ENCODE measurements around the gene CAMKK2. TPM values are rescaled to one million over a fixed set of nuclear protein-coding genes. Genes with fewer than 3 reads are reported as not detected.

The CAMKK2 gene
- total and polyA plus RNA-seq, 2 donors (not counting 1 experiment from before 2014, with no cell fraction given) = 19.3 to 26.4 TPM

GRCh38 chr12:121217761-121218160, 78.7 kb downstream of the CAMKK2 start:
- Histone ChIP-seq H3K36me3 (ENCODE audit: control insufficient read depth, insufficient read depth, low read length) (peaks cover 8% of the 10 kb centered on the region), H3K4me1 (ENCODE audit: control insufficient read depth, extremely low read depth, insufficient read depth, low read length) (peaks cover 9% of the 10 kb centered on the region), H2AFZ (ENCODE audit: low read length) (no peak overlapping the region), H3K27me3 (ENCODE audit: control insufficient read depth, insufficient read depth, low read length) (no peaks in the 10 kb centered on the region), H3K9me3 (ENCODE audit: control insufficient read depth, insufficient read depth, low read depth, low read length) (no peaks in the 10 kb centered on the region), H3K79me2 (ENCODE audit: control insufficient read depth, insufficient read depth, low read length) (no peaks in the 10 kb centered on the region), H4K20me1 (ENCODE audit: control insufficient read depth, extremely low read depth, insufficient read depth, low read length) (no peaks in the 10 kb centered on the region), H3K9ac (ENCODE audit: insufficient read depth, low read length) (no peak overlapping the region), H3K27ac (ENCODE audit: insufficient read depth, low read length) (no peak overlapping the region), H3K4me3 (replicated peaks in 1 of 4; ENCODE audit: control extremely low read depth in 1 of 4, insufficient read depth in 1 of 4, low read depth in 3 of 4, low read length in 4 of 4) (no peak overlapping the region), H3K4me2 (ENCODE audit: extremely low read depth, insufficient read depth, low read length) (no peak overlapping the region)
- no peak for TF ChIP-seq CTCF (conservative IDR thresholded peaks at IDR 0.05 in 1 of 2, IDR thresholded peaks at IDR 0.05 in 1 of 2; ENCODE audit: low read depth in 1 of 2, low read length in 2 of 2)
- no peak for TF ChIP-seq EZH2 (IDR thresholded peaks at IDR 0.05; ENCODE audit: low read length, missing control alignments)
- DNase-seq (ENCODE audit: low read depth in 2 of 2) = no peak

GRCh38 chr12:121217063-121217462, 79.4 kb downstream of the CAMKK2 start:
- Histone ChIP-seq H4K20me1 (ENCODE audit: control insufficient read depth, extremely low read depth, insufficient read depth, low read length) (no peaks in the 10 kb centered on the region), H3K36me3 (ENCODE audit: control insufficient read depth, insufficient read depth, low read length) (peaks cover 6% of the 10 kb centered on the region), H3K4me3 (replicated peaks in 1 of 4; ENCODE audit: control extremely low read depth in 1 of 4, insufficient read depth in 1 of 4, low read depth in 3 of 4, low read length in 4 of 4) (no peak overlapping the region), H3K4me1 (ENCODE audit: control insufficient read depth, extremely low read depth, insufficient read depth, low read length) (peaks cover 9% of the 10 kb centered on the region), H2AFZ (ENCODE audit: low read length) (no peak overlapping the region), H3K9ac (ENCODE audit: insufficient read depth, low read length) (no peak overlapping the region), H3K79me2 (ENCODE audit: control insufficient read depth, insufficient read depth, low read length) (no peaks in the 10 kb centered on the region), H3K4me2 (ENCODE audit: extremely low read depth, insufficient read depth, low read length) (no peak overlapping the region), H3K9me3 (ENCODE audit: control insufficient read depth, insufficient read depth, low read depth, low read length) (no peaks in the 10 kb centered on the region), H3K27ac (ENCODE audit: insufficient read depth, low read length) (no peak overlapping the region), H3K27me3 (ENCODE audit: control insufficient read depth, insufficient read depth, low read length) (no peaks in the 10 kb centered on the region)
- TF ChIP-seq EZH2 (IDR thresholded peaks at IDR 0.05; ENCODE audit: low read length, missing control alignments) (no peak), CTCF (conservative IDR thresholded peaks at IDR 0.05 in 1 of 2, IDR thresholded peaks at IDR 0.05 in 1 of 2; ENCODE audit: low read depth in 1 of 2, low read length in 2 of 2) (no peak)
- DNase-seq (ENCODE audit: low read depth in 2 of 2) = no peak

GRCh38 chr12:121216102-121216501, 80.4 kb downstream of the CAMKK2 start:
- Histone ChIP-seq H3K27ac (ENCODE audit: insufficient read depth, low read length) (no peak overlapping the region), H3K27me3 (ENCODE audit: control insufficient read depth, insufficient read depth, low read length) (no peaks in the 10 kb centered on the region), H3K4me1 (ENCODE audit: control insufficient read depth, extremely low read depth, insufficient read depth, low read length) (peaks cover 9% of the 10 kb centered on the region), H3K4me3 (replicated peaks in 1 of 4; ENCODE audit: control extremely low read depth in 1 of 4, insufficient read depth in 1 of 4, low read depth in 3 of 4, low read length in 4 of 4) (no peak overlapping the region), H3K9ac (ENCODE audit: insufficient read depth, low read length) (no peak overlapping the region), H3K36me3 (ENCODE audit: control insufficient read depth, insufficient read depth, low read length) (peaks cover 7% of the 10 kb centered on the region), H2AFZ (ENCODE audit: low read length) (no peak overlapping the region), H3K79me2 (ENCODE audit: control insufficient read depth, insufficient read depth, low read length) (no peaks in the 10 kb centered on the region), H4K20me1 (ENCODE audit: control insufficient read depth, extremely low read depth, insufficient read depth, low read length) (no peaks in the 10 kb centered on the region), H3K4me2 (ENCODE audit: extremely low read depth, insufficient read depth, low read length) (no peak overlapping the region), H3K9me3 (ENCODE audit: control insufficient read depth, insufficient read depth, low read depth, low read length) (no peaks in the 10 kb centered on the region)
- no peak for DNase-seq (ENCODE audit: low read depth in 2 of 2)
- TF ChIP-seq CTCF (conservative IDR thresholded peaks at IDR 0.05 in 1 of 2, IDR thresholded peaks at IDR 0.05 in 1 of 2; ENCODE audit: low read depth in 1 of 2, low read length in 2 of 2) (no peak), EZH2 (IDR thresholded peaks at IDR 0.05; ENCODE audit: low read length, missing control alignments) (no peak)

Data from fibroblast of lung (primary cell).